Right lobe of liver (tissue), 6 donors: ENCODE results near the gene ANKRD34C. TPM values are rescaled to one million over a fixed set of nuclear protein-coding genes. Genes with fewer than 3 reads are reported as not detected.

Experiments used
- ATAC-seq, 4 donors: fragments of 200-7000 bp; cut with Tn5 transposase; one replicate each; pipeline ENCODE4 v1.9.1; 2020; ENCODE audit warnings: mild to moderate bottlenecking in 4 of 4, moderate library complexity in 4 of 4
- DNase-seq, 3 donors: peaks; one replicate each; pipeline ENCODE4 v3.0.0-alpha.2; 2020
- H3K27ac ChIP-seq, 3 donors: fragments of 200-600 bp; one replicate each; pipeline ENCODE4 v1.8.0; 2022
- H3K27me3 ChIP-seq, 2 donors: fragments of 200-600 bp; one replicate each; pipeline ENCODE4 v1.8.0; 2022
- H3K36me3 ChIP-seq, 4 donors: fragments of 200-600 bp; sonication (generic) in 1 of 4; one replicate each; pipeline versions ENCODE4 v1.5.1 to v1.8.0; 2017 to 2022; ENCODE audit warnings: control low read depth in 1 of 4
- H3K4me1 ChIP-seq, 4 donors: fragments of 200-600 bp; sonication (generic) in 1 of 4; one replicate each; pipeline versions ENCODE4 v1.5.1 to v1.8.0; 2017 to 2022; ENCODE audit warnings: control low read depth in 1 of 4
- H3K4me3 ChIP-seq, 3 donors: fragments of 200-600 bp; one replicate each; pipeline ENCODE4 v1.8.0; 2022
- H3K9me3 ChIP-seq, 4 donors: fragments of 200-600 bp; sonication (generic) in 1 of 4; one replicate each; pipeline versions ENCODE4 v1.5.1 to v1.8.0; 2017 to 2022; ENCODE audit warnings: control low read depth in 1 of 4
- POLR2A ChIP-seq: fragments of 450-650 bp; IDR thresholded peaks from one replicate; pipeline ENCODE4 v1.6.1; 2017; ENCODE audit warnings: antibody characterized with exemption, mild to moderate bottlenecking
- WGBS: methylation state at CpG from one replicate; pipeline ENCODE4 v1.1.6; 2018; ENCODE audit warnings: low coverage, low lambda C conversion rate; ENCODE audit not compliant: insufficient coverage; ENCODE audit errors: missing lambda C conversion rate; 5-methylcytosine and 5-hydroxymethylcytosine counted together
- intact Hi-C, 2 donors: fragments of 100-400 bp; cut with DNase I; formaldehyde crosslinking; loops; one replicate each; pipeline versions ENCODE4 v1.11.2 to v1.14.1; 2022
- long read RNA-seq: library from polyadenylated mRNA; unstranded; transcript quantifications from one replicate; pipeline ENCODE4 v2.0.0, GENCODE V29; 2019
- total RNA-seq, 6 experiments: library from RNA; depleted of rRNA in 2 of 6; stranded (reverse); fragments of >200 nt in 2 of 6; fragmentation: NEBNext Ultra II Directional in 3 of 6; extraction: Animal tissue kit (Norgen Biotek cat#: 25700) in 3 of 6; gene quantifications; one replicate each; pipeline versions ENCODE4 v1.1.0 to v1.2.4, GENCODE V29; 2016 to 2023
- TF ChIP-seq, protein P1 (sequence below), 4 donors: fragments of 200-600 bp in 3 of 4; fragments of 450-650 bp in 1 of 4; IDR thresholded peaks; one replicate each; pipeline versions ENCODE4 v1.5.1 to v1.8.0; 2016 to 2022; ENCODE audit warnings: antibody characterized with exemption in 4 of 4, mild to moderate bottlenecking in 2 of 4
- donor health status: DM: no; HTN: yes; CAD: no.
- donor health status: DM: no; HTN: no; CAD: no.
- donor health status: DM: no; HTN: no; CAD: no.
- donor health status: DM: no; HTN: yes; CAD: no.
- donor health status: DM: no; HTN: yes; CAD: no.

ANKRD34C gene
- not detected for total RNA-seq
- long read RNA-seq, result 0 reads

DNA sequence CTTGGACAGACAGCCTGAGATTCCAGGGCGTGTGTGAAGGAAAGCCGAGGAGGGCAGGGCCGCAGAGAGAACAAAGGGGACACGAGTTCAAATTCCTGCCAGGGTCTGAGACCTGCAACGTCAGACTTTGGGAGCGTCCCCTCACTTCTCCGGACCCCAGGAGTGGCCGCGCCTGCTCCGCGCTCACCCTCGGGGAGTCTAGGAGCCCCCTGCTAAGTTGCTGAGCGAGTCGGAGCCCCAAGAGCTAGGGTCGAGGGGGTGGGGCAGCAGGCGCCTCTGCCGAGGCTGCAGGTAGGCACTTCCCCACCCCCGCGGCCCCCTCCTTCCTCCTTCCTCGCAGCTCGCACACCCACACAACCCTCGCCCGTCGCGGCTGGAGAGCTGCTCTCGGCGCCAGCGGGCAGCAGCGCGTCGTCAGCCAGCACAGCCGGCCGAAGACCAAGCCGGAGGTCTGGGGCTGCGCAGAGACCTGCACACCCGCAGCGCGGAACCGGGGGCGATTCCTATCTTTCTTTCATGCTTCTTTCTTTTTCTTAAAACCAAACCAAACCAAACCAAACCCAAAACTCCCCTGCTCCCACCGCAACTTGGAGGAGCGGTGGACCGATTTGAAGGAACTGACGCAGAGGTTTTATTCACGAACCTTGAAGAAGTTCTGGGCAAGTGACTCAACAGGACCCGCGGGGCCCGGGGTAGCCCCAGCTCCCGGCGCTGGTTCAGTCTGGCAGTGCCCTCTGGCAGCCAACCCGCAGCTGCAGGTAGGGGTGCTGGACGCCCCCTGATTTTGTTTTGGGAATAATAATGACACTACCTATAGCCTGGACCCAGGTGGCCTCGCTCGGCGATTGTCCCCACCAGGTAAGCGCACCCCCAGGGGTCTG, at the start of gene ANKRD34C:
Gene ANKRD34C, plus strand, starts transcription at position 352 of the 881 bp plus-strand sequence. CDS start 10,563 bp downstream, outside the sequence.
- H3K27me3 ChIP-seq, result peaks cover 9 to 10% of the 10 kb centered on the region in 2 donors
- WGBS, result 6% methylated on average over 25 of the region's 56 CpGs
- no peak for ATAC-seq
- no peak within 1 kb of the TSS for H3K27ac ChIP-seq
- intact Hi-C loops, result no loop called here
- no peak for DNase-seq
- no peak within 1 kb of the TSS for H3K4me3 ChIP-seq
- H3K9me3 ChIP-seq, result no peaks in the 10 kb centered on the region
- TF ChIP-seq, protein P1, sequence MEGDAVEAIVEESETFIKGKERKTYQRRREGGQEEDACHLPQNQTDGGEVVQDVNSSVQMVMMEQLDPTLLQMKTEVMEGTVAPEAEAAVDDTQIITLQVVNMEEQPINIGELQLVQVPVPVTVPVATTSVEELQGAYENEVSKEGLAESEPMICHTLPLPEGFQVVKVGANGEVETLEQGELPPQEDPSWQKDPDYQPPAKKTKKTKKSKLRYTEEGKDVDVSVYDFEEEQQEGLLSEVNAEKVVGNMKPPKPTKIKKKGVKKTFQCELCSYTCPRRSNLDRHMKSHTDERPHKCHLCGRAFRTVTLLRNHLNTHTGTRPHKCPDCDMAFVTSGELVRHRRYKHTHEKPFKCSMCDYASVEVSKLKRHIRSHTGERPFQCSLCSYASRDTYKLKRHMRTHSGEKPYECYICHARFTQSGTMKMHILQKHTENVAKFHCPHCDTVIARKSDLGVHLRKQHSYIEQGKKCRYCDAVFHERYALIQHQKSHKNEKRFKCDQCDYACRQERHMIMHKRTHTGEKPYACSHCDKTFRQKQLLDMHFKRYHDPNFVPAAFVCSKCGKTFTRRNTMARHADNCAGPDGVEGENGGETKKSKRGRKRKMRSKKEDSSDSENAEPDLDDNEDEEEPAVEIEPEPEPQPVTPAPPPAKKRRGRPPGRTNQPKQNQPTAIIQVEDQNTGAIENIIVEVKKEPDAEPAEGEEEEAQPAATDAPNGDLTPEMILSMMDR (IDR thresholded peaks at IDR 0.05), result no peak
- TF ChIP-seq POLR2A, result no peak
- no peaks in the 10 kb centered on the region for H3K4me1 ChIP-seq
- no peaks in the 10 kb centered on the region for H3K36me3 ChIP-seq

DNA sequence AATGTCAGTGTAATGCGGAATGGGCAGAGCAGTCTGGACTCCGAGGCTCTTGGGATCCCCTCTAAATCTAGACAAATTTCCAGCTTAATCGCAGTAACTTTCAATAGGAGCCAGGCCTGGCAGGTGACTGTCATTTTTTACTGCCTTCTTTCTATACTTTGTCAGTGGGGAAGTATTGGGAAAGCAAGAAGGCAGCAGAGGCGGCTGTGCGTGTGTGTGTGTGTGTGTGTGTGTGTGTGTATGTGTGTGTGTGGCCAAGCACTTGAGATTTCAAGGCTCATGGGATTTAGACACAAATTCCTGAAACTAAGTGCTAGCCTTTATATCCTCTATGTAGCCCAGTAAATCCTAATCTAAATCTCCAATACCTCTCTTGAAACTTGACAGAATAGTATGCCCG, 49.3 kb upstream of the ANKRD34C start:
- DNase-seq, result no peak
- TF ChIP-seq, protein P1 (IDR thresholded peaks at IDR 0.05), result no peak
- no peak for TF ChIP-seq POLR2A

DNA sequence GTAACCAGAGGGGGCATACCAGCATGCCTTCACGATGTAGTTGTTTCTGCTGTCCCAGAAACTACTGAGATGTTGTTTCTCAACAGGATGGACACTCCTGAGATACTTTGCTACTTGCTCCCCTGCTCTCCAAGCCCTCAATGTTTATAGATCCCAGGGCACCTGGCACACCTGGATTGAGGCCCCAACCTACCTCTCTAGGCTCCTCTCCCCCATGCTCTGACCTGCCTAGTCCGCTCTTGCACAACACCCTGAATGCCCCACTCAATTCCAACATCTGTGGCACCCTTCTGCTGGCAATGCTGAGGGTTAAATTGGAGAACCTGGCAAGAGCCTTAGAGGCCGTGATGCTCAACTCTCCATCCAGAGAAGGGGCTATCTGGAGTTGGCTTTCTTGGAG, 42.5 kb upstream of the ANKRD34C start:
- 18% methylated on average over 1 of the region's 3 CpGs for WGBS
- no peaks in the 10 kb centered on the region for H3K9me3 ChIP-seq
- DNase-seq (no peak), ATAC-seq (no peak)
- H3K4me3 ChIP-seq, result no peak overlapping the region
- H3K4me1 ChIP-seq, result no peaks in the 10 kb centered on the region
- TF ChIP-seq, protein P1 (IDR thresholded peaks at IDR 0.05), result no peak
- no peak for TF ChIP-seq POLR2A
- H3K27ac ChIP-seq, result no peak overlapping the region
- H3K27me3 ChIP-seq, result no peaks in the 10 kb centered on the region
- intact Hi-C loops, result no loop called here
- no peaks in the 10 kb centered on the region for H3K36me3 ChIP-seq

More for the DNA sequence above, 49.3 kb upstream of the ANKRD34C start:
- H3K4me1 ChIP-seq, result no peaks in the 10 kb centered on the region
- H3K4me3 ChIP-seq, result no peak overlapping the region
- no peaks in the 10 kb centered on the region for H3K9me3 ChIP-seq
- WGBS, result 67% methylated on average over 4 of the region's 6 CpGs
- no peaks in the 10 kb centered on the region for H3K27me3 ChIP-seq
- ATAC-seq, result no peak
- no peak overlapping the region for H3K27ac ChIP-seq
- intact Hi-C loops, result no loop called here
- H3K36me3 ChIP-seq, result no peaks in the 10 kb centered on the region

DNA sequence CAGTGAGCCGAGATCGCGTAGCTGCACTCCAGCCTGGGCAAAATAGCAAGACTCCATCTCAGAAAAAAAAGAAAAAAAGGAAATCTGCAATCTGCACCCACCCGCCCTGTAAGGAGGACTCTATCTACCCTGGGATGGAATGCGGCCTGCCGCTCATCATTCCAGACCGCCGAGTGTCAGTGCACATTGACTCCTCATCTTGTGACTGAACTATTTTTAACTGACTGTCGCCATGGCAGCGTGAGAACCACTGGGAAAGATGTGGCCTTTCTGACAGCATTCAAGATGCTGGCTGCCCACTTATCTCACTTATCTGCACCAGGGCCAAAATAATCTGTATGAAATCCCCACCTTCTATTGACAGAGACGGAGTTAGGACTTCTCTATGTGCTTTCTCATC, 38.8 kb upstream of the ANKRD34C start:
- H3K4me1 ChIP-seq, result no peaks in the 10 kb centered on the region
- intact Hi-C loops, result no loop called here
- H3K27me3 ChIP-seq, result no peaks in the 10 kb centered on the region
- TF ChIP-seq, protein P1 (IDR thresholded peaks at IDR 0.05), result no peak
- TF ChIP-seq POLR2A, result no peak
- H3K36me3 ChIP-seq, result no peaks in the 10 kb centered on the region
- WGBS, result 75% methylated on average over 11 of the region's 11 CpGs
- H3K4me3 ChIP-seq, result no peak overlapping the region
- DNase-seq, result no peak
- ATAC-seq, result no peak
- no peaks in the 10 kb centered on the region for H3K9me3 ChIP-seq
- no peak overlapping the region for H3K27ac ChIP-seq
